Measurements from ENCODE around the gene PCGF2.

Gene PCGF2

GRCh38 chr17:38751144-38751807 lies 3.1 kb upstream of the PCGF2 start:
- DNase-seq: no peak

DNA sequence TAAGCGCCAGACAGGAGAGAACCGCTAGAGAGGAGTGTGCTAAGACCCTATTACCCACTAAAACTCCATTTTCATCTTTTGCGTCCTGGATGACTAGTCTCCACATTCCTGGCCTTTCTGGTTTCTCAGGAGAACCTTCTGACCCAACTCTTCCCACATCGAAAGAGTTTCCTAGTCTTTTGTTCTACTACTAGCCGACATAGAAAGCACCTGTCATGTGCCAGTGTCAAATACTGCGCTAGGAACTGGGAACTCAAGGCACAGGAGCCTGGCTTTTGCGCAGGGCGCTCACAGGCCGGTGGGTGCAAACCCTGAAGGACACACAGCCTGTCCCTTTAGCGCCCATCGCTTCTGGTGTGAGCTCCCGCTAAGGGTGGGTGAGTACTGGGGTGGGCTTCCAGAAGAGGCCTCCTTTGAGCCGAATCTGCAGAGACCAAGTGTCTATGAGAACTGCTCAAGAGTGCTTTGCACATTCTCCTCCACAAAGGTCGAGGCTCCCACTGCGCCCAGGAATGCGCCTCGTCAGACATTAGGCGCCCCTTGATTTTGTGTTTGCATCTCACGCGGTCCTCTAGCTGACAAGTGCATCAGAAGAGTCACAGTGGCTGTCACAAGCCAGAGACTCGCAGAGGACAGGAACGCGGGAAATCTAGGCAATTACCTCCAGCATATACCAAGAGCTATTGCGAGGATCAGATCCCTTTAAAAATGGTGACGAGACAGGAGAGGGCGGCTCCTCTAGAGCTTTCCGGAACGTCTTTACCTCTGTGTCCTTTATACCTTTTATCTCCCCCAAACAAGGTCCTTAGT lies 2.4 kb upstream of the PCGF2 start:
- no peak for DNase-seq

- DNase-seq: no peak
Observed at GRCh38 chr17:38750044-38750311, 1.8 kb upstream of the PCGF2 start.

GRCh38 chr17:38749223-38750043 lies 1.3 kb upstream of the PCGF2 start:
- no peak for DNase-seq

GRCh38 chr17:38748892-38749222 lies 721 bp upstream of the PCGF2 start:
- DNase-seq: no peak

GRCh38 chr17:38747463-38748148 lies 530 bp downstream of the PCGF2 start:
- DNase-seq: peak; percentile 45

DNA sequence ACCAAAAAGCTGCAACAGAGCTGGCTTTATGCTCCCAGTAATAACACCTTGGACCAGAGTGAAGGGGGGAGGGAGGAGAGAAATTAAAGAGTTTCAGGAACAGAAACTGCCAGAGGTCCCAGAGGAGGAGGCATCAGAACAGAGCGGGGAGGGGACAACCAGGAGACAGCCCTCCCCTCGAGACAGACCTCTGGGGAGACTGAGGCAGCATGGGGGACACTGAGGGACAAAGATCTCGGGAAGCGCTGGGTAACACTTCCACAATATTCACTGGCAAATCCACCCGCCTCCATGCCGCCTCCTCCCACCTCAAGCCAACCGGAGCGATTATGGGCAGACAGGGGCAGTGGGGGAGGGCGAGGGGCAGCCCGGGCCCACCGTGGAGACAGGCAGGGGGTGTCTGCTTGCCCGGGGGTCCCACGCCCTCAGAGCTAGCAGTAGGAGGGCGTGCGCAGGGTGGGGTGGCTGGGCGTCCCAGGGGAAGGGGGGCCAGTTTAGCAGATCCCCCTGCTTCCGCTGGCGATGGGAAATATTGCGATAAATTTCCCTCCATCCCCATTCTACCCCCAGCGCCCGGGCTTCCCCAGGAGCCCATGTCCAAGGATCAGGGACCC lies 1.2 kb downstream of the PCGF2 start:
- no peak for DNase-seq

DNA sequence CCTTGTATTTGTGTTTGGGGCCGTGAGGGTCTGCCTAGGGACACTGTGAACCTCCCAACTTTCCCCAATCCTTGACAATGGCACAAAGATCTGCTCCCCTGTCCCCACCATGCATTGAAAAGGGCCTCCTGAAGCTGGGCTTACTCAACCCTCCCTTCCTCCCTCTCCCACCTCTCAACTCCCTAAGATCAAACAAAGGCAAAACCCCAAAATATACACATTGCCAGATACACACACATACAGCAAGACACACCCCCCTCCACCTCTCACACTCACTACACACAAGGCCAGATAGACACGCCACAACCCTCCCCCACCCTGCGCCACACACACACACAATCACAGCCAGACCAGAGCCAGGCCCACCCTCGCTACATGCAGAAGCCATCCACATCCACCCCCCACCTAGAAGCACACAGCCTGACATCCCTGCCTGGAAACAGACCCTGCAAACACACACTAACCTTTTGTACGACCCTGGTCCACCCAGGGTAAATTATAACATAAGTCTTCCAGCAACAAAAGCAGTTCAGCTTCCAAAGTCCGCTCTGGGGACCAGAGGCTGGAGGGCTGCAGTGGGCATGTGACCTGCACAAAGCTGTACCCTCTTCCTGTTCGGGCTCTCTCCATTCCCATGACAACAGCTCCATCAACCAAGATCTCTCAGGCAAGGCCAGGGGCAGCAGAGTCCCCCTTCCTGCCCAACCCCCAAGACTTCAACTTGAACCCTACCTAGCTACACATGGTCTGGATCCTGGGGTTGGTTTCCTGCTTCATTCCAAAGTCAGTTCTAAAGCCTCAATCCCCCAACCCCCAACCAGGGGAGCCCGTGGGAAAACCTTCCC lies 1.9 kb downstream of the PCGF2 start:
- no peak for DNase-seq

- no peak for DNase-seq
Observed at GRCh38 chr17:38745545-38745944, 2.6 kb downstream of the PCGF2 start.

DNA sequence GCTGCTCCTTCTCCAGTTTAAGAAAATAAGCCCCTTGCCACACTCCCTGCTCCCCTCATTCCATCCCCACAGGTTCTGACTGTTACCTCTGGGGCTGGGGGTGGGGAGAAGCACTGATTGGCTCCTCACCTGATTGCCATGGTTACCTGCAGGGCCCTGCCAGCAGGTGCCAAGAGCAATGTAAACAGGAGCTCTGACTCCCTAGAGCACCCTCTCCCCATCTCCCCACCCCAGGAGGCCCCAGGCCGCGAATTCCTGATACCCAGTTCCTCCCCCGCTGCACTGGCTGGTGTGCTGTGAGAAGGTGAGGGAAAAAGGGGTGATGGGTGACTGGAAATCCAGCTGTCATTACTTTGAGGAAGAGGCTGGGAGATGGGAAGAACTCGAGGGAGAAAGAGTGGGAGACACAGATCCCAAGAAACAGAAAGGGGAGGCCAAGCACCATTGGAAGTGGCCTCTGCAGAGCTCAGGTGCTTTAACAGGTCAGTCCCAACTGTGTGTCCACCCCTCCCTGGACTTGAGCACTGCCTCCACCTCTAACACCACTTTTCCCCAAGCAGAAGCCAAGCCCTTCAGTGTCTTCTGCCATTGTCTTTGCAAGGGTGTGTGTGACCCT lies 4.5 kb downstream of the PCGF2 start:
- no peak for DNase-seq

- no peak for DNase-seq
Observed at GRCh38 chr17:38742411-38743308, 5.5 kb downstream of the PCGF2 start.

DNA sequence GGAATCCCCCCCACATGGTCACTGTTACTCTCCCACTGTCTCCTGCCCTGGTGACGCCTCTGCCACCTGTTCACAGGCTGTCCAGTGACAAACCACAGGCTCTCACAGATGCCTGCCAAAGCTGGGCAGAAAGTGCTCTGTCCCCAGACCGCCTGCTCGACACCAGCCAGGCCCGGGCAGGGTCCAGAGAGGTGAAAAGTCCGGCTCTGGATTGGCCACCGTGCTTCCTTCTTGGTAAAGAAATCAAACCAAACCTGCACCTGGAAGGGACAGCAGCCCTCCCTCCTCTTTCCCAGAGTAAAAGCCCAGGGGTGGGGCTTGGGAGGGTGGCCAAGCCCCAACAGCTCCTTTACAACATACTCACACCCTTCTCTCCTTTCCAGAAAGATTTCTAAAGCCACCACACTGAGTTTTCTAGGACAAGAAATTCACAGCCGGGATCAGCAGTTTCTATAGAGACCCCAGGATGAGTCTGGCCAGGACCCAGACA lies 6.2 kb downstream of the PCGF2 start:
- DNase-seq: no peak

DNA sequence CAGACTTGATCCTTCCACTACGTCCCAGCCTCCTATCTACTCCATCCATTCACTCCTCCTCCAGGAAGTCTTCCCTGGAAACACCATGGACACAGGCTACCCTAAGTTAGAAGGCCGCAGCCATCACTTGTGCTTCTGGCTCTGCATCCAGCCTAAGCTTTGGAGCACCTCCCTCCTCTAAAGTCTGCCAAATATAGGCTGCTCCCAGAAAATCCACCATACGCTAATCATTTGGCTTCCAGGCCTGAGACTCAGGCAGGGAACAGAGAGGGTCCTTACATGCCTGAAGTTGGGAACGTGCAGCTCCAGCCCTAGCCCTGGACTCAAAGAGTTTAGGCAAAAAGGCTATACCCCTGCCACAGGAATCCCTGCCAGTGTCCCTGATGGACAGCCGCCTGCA lies 6.7 kb downstream of the PCGF2 start:
- DNase-seq: no peak

DNA sequence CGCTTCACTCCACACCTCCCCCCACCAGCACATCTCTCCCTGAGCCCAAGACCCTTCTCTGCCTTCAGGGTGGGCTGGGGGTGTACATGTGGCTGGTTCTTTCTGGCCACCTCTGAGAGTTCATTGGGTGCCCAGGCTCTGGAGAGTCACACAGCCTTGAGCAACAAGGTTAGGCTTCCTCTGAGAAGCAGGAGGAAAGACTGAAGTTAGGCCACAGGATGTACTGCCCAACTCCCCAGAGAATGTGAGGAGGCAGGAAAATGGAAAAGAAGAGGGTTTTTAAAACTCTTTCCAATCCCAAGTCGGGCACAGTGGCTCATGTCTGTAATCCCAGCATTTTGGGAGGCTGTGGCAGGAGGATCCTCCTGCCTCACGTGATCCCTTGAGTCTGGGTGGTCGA lies 7.3 kb downstream of the PCGF2 start:
- DNase-seq: no peak

GRCh38 chr17:38740044-38740443 lies 8.1 kb downstream of the PCGF2 start:
- DNase-seq: no peak

- no peak for DNase-seq
Observed at GRCh38 chr17:38739305-38739704, 8.8 kb downstream of the PCGF2 start.

DNA sequence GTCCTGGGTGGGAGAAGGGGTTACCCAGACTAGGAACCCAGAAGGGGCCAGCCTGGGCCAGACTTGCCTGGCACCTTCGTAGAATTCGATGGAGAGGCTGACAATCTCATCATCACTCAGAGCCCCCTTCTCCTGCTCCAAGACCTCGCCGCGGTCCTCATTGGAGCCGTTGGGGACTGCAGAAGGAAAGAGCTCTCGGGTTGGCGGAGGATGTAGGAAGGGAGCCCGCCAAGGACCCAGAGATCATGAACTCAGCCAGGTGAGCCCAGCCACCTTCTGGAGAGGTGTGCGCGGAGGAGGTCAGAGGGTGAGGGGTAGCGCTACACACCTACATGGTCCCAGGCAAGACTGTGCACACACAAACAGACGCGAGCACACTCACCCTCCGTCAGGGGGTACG lies 9.4 kb downstream of the PCGF2 start:
- no peak for DNase-seq

DNA sequence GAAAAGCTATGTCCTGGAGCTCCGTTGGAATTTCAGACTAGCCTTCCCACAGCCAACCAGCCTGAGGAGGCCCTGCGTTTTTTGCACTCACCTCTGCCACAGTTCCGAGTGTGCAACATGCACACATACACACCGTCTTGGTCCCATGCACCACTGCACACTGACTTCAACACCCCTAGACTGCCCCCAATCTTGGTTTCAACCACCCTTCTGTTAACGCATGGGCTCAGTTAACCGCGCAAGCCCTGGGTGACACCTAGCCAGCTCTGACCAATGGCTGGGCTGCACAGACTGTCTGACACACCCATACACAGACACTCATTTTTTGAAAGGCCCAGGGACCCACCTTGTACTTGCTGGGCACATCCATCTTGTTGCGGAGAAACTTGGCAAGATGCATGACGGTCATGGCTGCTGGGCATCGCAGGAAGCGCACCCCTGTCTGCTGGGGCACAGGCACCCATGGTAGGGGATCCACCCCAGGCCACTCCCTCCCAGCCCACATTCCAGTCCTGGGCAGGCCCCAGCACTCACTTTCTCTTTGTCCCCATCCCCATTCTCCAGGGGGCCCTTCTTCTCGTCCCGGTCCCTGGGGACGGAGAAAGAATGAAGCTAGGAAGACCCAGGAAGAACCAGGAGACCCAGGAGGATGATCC lies 10.0 kb downstream of the PCGF2 start:
- no peak for DNase-seq

GRCh38 chr17:38735161-38735997 lies 12.8 kb downstream of the PCGF2 start:
- DNase-seq: peak; percentile 79

All from CD4-positive, alpha-beta T cell treated with Interleukin-6 for 4 hours (primary cell).